ENCODE measurements around the gene OR52A1.

- TF ChIP-seq, protein P1, sequence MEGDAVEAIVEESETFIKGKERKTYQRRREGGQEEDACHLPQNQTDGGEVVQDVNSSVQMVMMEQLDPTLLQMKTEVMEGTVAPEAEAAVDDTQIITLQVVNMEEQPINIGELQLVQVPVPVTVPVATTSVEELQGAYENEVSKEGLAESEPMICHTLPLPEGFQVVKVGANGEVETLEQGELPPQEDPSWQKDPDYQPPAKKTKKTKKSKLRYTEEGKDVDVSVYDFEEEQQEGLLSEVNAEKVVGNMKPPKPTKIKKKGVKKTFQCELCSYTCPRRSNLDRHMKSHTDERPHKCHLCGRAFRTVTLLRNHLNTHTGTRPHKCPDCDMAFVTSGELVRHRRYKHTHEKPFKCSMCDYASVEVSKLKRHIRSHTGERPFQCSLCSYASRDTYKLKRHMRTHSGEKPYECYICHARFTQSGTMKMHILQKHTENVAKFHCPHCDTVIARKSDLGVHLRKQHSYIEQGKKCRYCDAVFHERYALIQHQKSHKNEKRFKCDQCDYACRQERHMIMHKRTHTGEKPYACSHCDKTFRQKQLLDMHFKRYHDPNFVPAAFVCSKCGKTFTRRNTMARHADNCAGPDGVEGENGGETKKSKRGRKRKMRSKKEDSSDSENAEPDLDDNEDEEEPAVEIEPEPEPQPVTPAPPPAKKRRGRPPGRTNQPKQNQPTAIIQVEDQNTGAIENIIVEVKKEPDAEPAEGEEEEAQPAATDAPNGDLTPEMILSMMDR (conservative IDR thresholded peaks at IDR 0.05; ENCODE audit: low read depth, low read length) = no peak
- no peak for TF ChIP-seq POLR2A (IDR thresholded peaks at IDR 0.05; ENCODE audit: low read depth, low read length)
- TF ChIP-seq BHLHE40 (IDR thresholded peaks at IDR 0.05; ENCODE audit: low read depth, low read length) = no peak
- no peak for TF ChIP-seq RAD21 (IDR thresholded peaks at IDR 0.05; ENCODE audit: low read length)
- no peak for TF ChIP-seq NFE2L2 (IDR thresholded peaks at IDR 0.05; ENCODE audit: low read depth, low read length)
- TF ChIP-seq MAFK (IDR thresholded peaks at IDR 0.05; ENCODE audit: low read depth, low read length) = no peak
- TF ChIP-seq MXI1 (IDR thresholded peaks at IDR 0.05; ENCODE audit: borderline replicate concordance, low read depth, low read length) = no peak
- no peak for TF ChIP-seq RCOR1 (IDR thresholded peaks at IDR 0.05; ENCODE audit: insufficient replicate concordance, low read length)
Observed at GRCh38 chr11:5118893-5119292, 35.7 kb downstream of the OR52A1 start.
